A673 (cell line): ENCODE data around the gene OR11L1. TPM values are rescaled to one million over a fixed set of nuclear protein-coding genes. Genes with fewer than 3 reads are reported as not detected.

Experiments
- BruUV-seq: library from RNA; stranded (reverse); fragments of 400-500 nt; replicated peaks from 2 replicates; lab custom pipeline; 2021; lab: Mats Ljungman, UMichigan
- CTCF ChIA-PET: fragments of 300-600 bp; sonication (Branson Sonifier 250); formaldehyde crosslinking; loops from one replicate; lab custom pipeline; 2022; ENCODE audit warnings: antibody characterized with exemption; lab: Charles Lee
- POLR2A ChIA-PET: fragments of 300-600 bp; sonication (Branson Sonifier 250); formaldehyde crosslinking; loops from one replicate; lab custom pipeline; 2022; ENCODE audit warnings: antibody characterized with exemption; ENCODE audit not compliant: low non-redundant PET; lab: Charles Lee
- DNase-seq: peaks from one replicate; pipeline ENCODE4 v3.0.0-alpha.2; 2015; ENCODE audit warnings: low spot score
- H3K27ac ChIP-seq: fragments of 200-600 bp; sonication (generic); 2 replicates; pipeline ENCODE4 v1.5.1; 2016; ENCODE audit warnings: mixed run types, low read depth, mild to moderate bottlenecking, mixed read lengths, antibody characterized with exemption, low read length; ENCODE audit not compliant: poor library complexity, severe bottlenecking
- H3K27me3 ChIP-seq: fragments of 200-600 bp; sonication (generic); replicated peaks from 2 replicates; pipeline ENCODE4 v1.6.1; 2017; ENCODE audit warnings: mixed run types, low read depth, mild to moderate bottlenecking, mixed read lengths, antibody characterized with exemption, low read length; ENCODE audit not compliant: insufficient read depth, poor library complexity
- H3K36me3 ChIP-seq: fragments of 200-600 bp; sonication (generic); 2 replicates; pipeline ENCODE4 v1.6.1; 2016; ENCODE audit warnings: mixed run types, mild to moderate bottlenecking, mixed read lengths, antibody characterized with exemption, low read length; ENCODE audit not compliant: insufficient read depth, poor library complexity, severe bottlenecking
- H3K4me1 ChIP-seq: fragments of 200-600 bp; sonication (generic); 2 replicates; pipeline ENCODE4 v1.6.1; 2017; ENCODE audit warnings: mixed run types, mild to moderate bottlenecking, mixed read lengths, antibody characterized with exemption, low read length; ENCODE audit not compliant: insufficient read depth, poor library complexity, severe bottlenecking
- H3K4me3 ChIP-seq: fragments of 200-600 bp; sonication (generic); 2 replicates; pipeline ENCODE4 v1.5.1; 2016; ENCODE audit warnings: low read depth, mixed run types, mild to moderate bottlenecking, mixed read lengths, low read length; ENCODE audit not compliant: poor library complexity, severe bottlenecking
- H3K9me3 ChIP-seq: fragments of 200-600 bp; sonication (generic); 2 replicates; pipeline ENCODE4 v1.6.1; 2016; ENCODE audit warnings: mixed run types, low read depth, mild to moderate bottlenecking, mixed read lengths, antibody characterized with exemption, low read length; ENCODE audit not compliant: poor library complexity, severe bottlenecking
- EZH2 ChIP-seq: fragments of 200-600 bp; sonication (generic); IDR thresholded peaks from 2 replicates; pipeline ENCODE4 v1.6.1; 2017; ENCODE audit warnings: borderline replicate concordance, low read depth, mild to moderate bottlenecking, mixed read lengths, antibody characterized with exemption, low read length; ENCODE audit not compliant: poor library complexity, severe bottlenecking
- intact Hi-C: fragments of 100-400 bp; cut with micrococcal nuclease; formaldehyde crosslinking; loops from one replicate; pipeline ENCODE4 v1.10.0; 2022; ENCODE audit not compliant: unreplicated experiment
- total RNA-seq: library from RNA; stranded (reverse); gene quantifications from 2 replicates; pipeline ENCODE4 v1.2.3, GENCODE V29; 2021
- TF ChIP-seq, protein P1 (sequence below): fragments of 300-800, 200-600 bp; sonication (generic); conservative IDR thresholded peaks from 2 replicates; pipeline ENCODE4 v1.5.1; 2017; ENCODE audit warnings: low read depth, mild to moderate bottlenecking, antibody characterized with exemption, low read length, moderate library complexity, mixed read lengths

The OR11L1 gene
- total RNA-seq, 1 experiment from 2014 or later = not detected

DNA sequence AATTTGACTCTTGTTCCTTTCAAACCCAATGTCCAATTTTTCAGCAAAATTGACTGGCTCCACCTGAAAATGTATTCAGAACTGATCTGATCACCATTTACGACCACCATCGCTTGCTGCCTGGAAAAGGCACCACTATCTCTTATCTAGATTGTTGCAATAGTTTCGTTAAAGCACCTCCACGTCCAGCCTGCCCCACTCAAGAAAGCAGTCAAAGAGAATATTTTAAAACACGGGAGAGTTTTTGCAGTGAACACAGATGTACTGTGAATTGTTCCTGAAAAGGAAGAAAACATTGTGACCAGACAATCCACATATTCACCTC is 4.0 kb upstream of the OR11L1 start:
- Histone ChIP-seq H3K4me3 (no peak overlapping the region), H3K27me3 (no peaks in the 10 kb centered on the region), H3K36me3 (no peaks in the 10 kb centered on the region), H3K4me1 (no peaks in the 10 kb centered on the region), H3K27ac (no peak overlapping the region), H3K9me3 (peaks cover 2% of the 10 kb centered on the region)
- CTCF ChIA-PET = no interaction called here
- POLR2A ChIA-PET = no interaction called here
- intact Hi-C loops = no loop called here
- no peak for DNase-seq
- BruUV-seq = no TSS peak
- TF ChIP-seq EZH2 = no peak
- TF ChIP-seq, protein P1, sequence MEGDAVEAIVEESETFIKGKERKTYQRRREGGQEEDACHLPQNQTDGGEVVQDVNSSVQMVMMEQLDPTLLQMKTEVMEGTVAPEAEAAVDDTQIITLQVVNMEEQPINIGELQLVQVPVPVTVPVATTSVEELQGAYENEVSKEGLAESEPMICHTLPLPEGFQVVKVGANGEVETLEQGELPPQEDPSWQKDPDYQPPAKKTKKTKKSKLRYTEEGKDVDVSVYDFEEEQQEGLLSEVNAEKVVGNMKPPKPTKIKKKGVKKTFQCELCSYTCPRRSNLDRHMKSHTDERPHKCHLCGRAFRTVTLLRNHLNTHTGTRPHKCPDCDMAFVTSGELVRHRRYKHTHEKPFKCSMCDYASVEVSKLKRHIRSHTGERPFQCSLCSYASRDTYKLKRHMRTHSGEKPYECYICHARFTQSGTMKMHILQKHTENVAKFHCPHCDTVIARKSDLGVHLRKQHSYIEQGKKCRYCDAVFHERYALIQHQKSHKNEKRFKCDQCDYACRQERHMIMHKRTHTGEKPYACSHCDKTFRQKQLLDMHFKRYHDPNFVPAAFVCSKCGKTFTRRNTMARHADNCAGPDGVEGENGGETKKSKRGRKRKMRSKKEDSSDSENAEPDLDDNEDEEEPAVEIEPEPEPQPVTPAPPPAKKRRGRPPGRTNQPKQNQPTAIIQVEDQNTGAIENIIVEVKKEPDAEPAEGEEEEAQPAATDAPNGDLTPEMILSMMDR = no peak

DNA sequence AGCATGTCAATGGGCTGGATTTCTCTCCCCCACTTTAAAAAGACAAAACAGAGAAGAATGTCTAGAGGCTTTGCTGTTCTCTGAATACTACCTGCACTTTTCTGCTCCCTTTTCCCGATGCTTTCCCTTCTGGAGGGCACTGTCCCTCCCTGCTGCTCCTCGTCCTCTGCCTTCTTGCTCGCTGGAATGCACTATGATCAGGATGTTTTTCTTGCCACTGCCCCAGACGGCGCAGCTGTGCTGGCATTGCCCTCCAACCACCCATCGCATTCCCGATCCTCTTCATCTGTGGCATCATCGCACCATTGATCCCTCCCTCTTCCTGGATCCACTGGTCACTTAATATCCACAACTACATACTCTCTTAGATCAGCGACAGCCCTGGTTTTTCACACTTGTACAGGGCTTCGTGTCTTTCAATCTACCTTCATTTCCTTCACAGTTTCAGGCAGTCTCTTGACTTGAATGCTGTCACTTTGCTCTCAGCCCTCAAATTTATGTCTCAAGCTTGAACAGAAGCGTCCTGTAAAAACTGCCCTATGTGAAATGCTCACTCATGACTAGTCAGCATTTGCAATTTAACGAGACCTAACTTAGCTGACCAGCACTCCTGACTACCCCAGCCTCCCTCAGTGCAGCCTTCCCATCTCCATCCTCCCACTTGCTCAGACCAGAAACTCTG is 3.5 kb upstream of the OR11L1 start:
- H3K4me1 ChIP-seq = no peaks in the 10 kb centered on the region
- POLR2A ChIA-PET = no interaction called here
- H3K4me3 ChIP-seq = no peak overlapping the region
- no peaks in the 10 kb centered on the region for H3K9me3 ChIP-seq
- BruUV-seq = no TSS peak
- H3K27me3 ChIP-seq = no peaks in the 10 kb centered on the region
- TF ChIP-seq, protein P1 = no peak
- TF ChIP-seq EZH2 = no peak
- no peak for DNase-seq
- CTCF ChIA-PET = no interaction called here
- H3K27ac ChIP-seq = no peak overlapping the region
- intact Hi-C loops = no loop called here
- no peaks in the 10 kb centered on the region for H3K36me3 ChIP-seq

DNA sequence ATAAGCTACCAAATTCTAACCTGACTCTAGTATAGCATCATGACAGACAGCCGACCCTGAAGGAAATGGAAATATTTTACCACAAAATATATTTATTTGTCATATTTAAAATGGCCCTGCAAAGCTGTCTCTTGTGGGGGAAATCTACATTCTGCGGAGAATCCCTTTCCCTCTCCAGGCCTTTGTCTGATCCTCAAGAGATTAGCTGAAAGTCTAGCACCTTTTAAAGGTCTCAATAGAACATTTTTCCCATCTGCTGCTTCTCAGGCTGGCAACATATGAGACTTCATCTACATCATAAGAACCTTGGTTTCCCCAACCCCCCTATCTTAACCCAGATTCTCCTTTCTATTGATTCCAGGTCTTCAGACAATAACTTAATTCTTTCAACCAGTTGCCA is 1.7 kb upstream of the OR11L1 start:
- Histone ChIP-seq H3K27ac (no peak overlapping the region), H3K4me1 (no peaks in the 10 kb centered on the region), H3K27me3 (no peaks in the 10 kb centered on the region), H3K36me3 (no peaks in the 10 kb centered on the region), H3K4me3 (no peak overlapping the region), H3K9me3 (no peaks in the 10 kb centered on the region)
- intact Hi-C loops = no loop called here
- TF ChIP-seq EZH2 = no peak
- TF ChIP-seq, protein P1 = no peak
- ChIA-PET CTCF (no interaction called here), POLR2A (no interaction called here)
- BruUV-seq = no TSS peak
- DNase-seq = no peak
